Measurements from ENCODE around the gene GABRB2. TPM values are rescaled to one million over a fixed set of nuclear protein-coding genes. Genes with fewer than 3 reads are reported as not detected.
A peak's percentile ranks its signal among the peaks of the same experiment; 100 is the strongest.

GABRB2 gene
- total RNA-seq, 1 experiment from 2014 or later = not detected

- Mint-ChIP-seq H3K9me3 (ENCODE audit: unreplicated experiment) (peaks cover 8% of the 10 kb centered on the region), H3K36me3 (ENCODE audit: insufficient read depth, unreplicated experiment) (no peaks in the 10 kb centered on the region), H3K4me3 (ENCODE audit: unreplicated experiment) (peak overlapping the region; percentile 76), H3K4me1 (ENCODE audit: insufficient read depth, unreplicated experiment) (peaks cover 11% of the 10 kb centered on the region), H3K27me3 (ENCODE audit: insufficient read depth, unreplicated experiment) (peaks cover 66% of the 10 kb centered on the region), H3K27ac (ENCODE audit: low read depth, unreplicated experiment) (no peak overlapping the region)
- no TSS peak for BruUV-seq (replicated peaks)
- intact Hi-C loops (cut with micrococcal nuclease) = loop anchor here (5.0 to 10.0 kb wide), 4 partner anchors 304 to 1857 kb away; no protein-coding TSS in a partner anchor
- ChIA-PET POLR2A (no interaction called here), CTCF (interaction anchor here (0.6 to 1.4 kb wide), 4 partner anchors 427 to 1800 kb away, joined by 3 to 4 read pairs (median 4); no protein-coding TSS in a partner anchor)
- no peak for TF ChIP-seq CTCF (IDR thresholded peaks at IDR 0.05; ENCODE audit: unreplicated experiment)
- no peak for DNase-seq (ENCODE audit: unreplicated experiment)
Observed at GRCh38 chr5:161547738-161548486, 1.4 kb upstream of the GABRB2 start.

- CTCF ChIA-PET = interaction anchor here (1.3 kb wide), 1 partner anchor 1109 kb away, joined by 4 read pairs; no protein-coding TSS in a partner anchor
- intact Hi-C loops (cut with micrococcal nuclease) = loop anchor here (5.0 to 10.0 kb wide), 4 partner anchors 305 to 1857 kb away; no protein-coding TSS in a partner anchor
Observed at GRCh38 chr5:161547406-161547737, 847 bp upstream of the GABRB2 start.

GRCh38 chr5:161546095-161546469, 443 bp downstream of the GABRB2 start:
- H3K9me3 Mint-ChIP-seq (ENCODE audit: unreplicated experiment) = peaks cover 6% of the 10 kb centered on the region
- intact Hi-C loops (cut with micrococcal nuclease) = loop anchor here (5.0 to 10.0 kb wide), 4 partner anchors 306 to 1859 kb away; no protein-coding TSS in a partner anchor
- POLR2A ChIA-PET = no interaction called here
- CTCF ChIA-PET = interaction anchor here (0.6 to 4.8 kb wide), 8 partner anchors 11 to 1862 kb away, joined by 3 to 35 read pairs (median 4); no protein-coding TSS in a partner anchor
- H3K4me1 Mint-ChIP-seq (ENCODE audit: insufficient read depth, unreplicated experiment) = peaks cover 11% of the 10 kb centered on the region
- H3K27me3 Mint-ChIP-seq (ENCODE audit: insufficient read depth, unreplicated experiment) = peaks cover 83% of the 10 kb centered on the region
- no peak for DNase-seq (ENCODE audit: unreplicated experiment)
- no peaks in the 10 kb centered on the region for H3K36me3 Mint-ChIP-seq (ENCODE audit: insufficient read depth, unreplicated experiment)
- BruUV-seq (replicated peaks) = no TSS peak
- H3K27ac Mint-ChIP-seq (ENCODE audit: low read depth, unreplicated experiment) = no peak overlapping the region
- no peak for TF ChIP-seq CTCF (IDR thresholded peaks at IDR 0.05; ENCODE audit: unreplicated experiment)
- H3K4me3 Mint-ChIP-seq (ENCODE audit: unreplicated experiment) = peak overlapping the region; percentile 76

More at GRCh38 chr5:161547406-161547737, 847 bp upstream of the GABRB2 start:
- no peaks in the 10 kb centered on the region for H3K36me3 Mint-ChIP-seq (ENCODE audit: insufficient read depth, unreplicated experiment)
- H3K4me1 Mint-ChIP-seq (ENCODE audit: insufficient read depth, unreplicated experiment) = peaks cover 11% of the 10 kb centered on the region
- peaks cover 71% of the 10 kb centered on the region for H3K27me3 Mint-ChIP-seq (ENCODE audit: insufficient read depth, unreplicated experiment)
- H3K27ac Mint-ChIP-seq (ENCODE audit: low read depth, unreplicated experiment) = no peak overlapping the region
- peaks cover 8% of the 10 kb centered on the region for H3K9me3 Mint-ChIP-seq (ENCODE audit: unreplicated experiment)
- DNase-seq (ENCODE audit: unreplicated experiment) = no peak
- no TSS peak for BruUV-seq (replicated peaks)
- peak overlapping the region; percentile 76 for H3K4me3 Mint-ChIP-seq (ENCODE audit: unreplicated experiment)
- POLR2A ChIA-PET = no interaction called here
- no peak for TF ChIP-seq CTCF (IDR thresholded peaks at IDR 0.05; ENCODE audit: unreplicated experiment)

- no peak for DNase-seq (ENCODE audit: unreplicated experiment)
- Mint-ChIP-seq H3K27ac (ENCODE audit: low read depth, unreplicated experiment) (no peak overlapping the region), H3K9me3 (ENCODE audit: unreplicated experiment) (peaks cover under 1% of the 10 kb centered on the region), H3K36me3 (ENCODE audit: insufficient read depth, unreplicated experiment) (no peaks in the 10 kb centered on the region), H3K4me1 (ENCODE audit: insufficient read depth, unreplicated experiment) (peaks cover 11% of the 10 kb centered on the region), H3K27me3 (ENCODE audit: insufficient read depth, unreplicated experiment) (peaks cover 87% of the 10 kb centered on the region), H3K4me3 (ENCODE audit: unreplicated experiment) (no peak overlapping the region)
- no peak for TF ChIP-seq CTCF (IDR thresholded peaks at IDR 0.05; ENCODE audit: unreplicated experiment)
- POLR2A ChIA-PET = no interaction called here
- no TSS peak for BruUV-seq (replicated peaks)
- CTCF ChIA-PET = interaction anchor here (0.6 to 4.8 kb wide), 15 partner anchors 12 to 1862 kb away, joined by 3 to 35 read pairs (median 4); no protein-coding TSS in a partner anchor
- intact Hi-C loops (cut with micrococcal nuclease) = loop anchor here (5.0 to 10.0 kb wide), 4 partner anchors 307 to 1859 kb away; no protein-coding TSS in a partner anchor
Observed at GRCh38 chr5:161545344-161546094, 1.0 kb downstream of the GABRB2 start.
